DND-41 (cell line): ENCODE data around the gene BMPR1A.

Experiments used
- CTCF ChIP-seq: IDR thresholded peaks from 2 replicates; pipeline ENCODE4 v1.5.1; 2012; ENCODE audit warnings: borderline replicate concordance, low read length, moderate library complexity, mild to moderate bottlenecking; ENCODE audit not compliant: poor library complexity, severe bottlenecking; ENCODE audit errors: extremely low read depth
- EZH2 ChIP-seq: IDR thresholded peaks from 3 replicates; pipeline ENCODE4 v1.6.1; 2012; ENCODE audit warnings: borderline replicate concordance, low read depth, mild to moderate bottlenecking, moderate library complexity, low read length, inconsistent platforms; ENCODE audit not compliant: severe bottlenecking

GRCh38 chr10:86888585-86889381 is 132.4 kb downstream of the BMPR1A start:
- no peak for TF ChIP-seq CTCF
- TF ChIP-seq EZH2: no peak
